Measurements from ENCODE around the gene RBAK.
A peak's percentile ranks its signal among the peaks of the same experiment; 100 is the strongest.
"Not testable (repeated sequence)": the region's sequence is repeated elsewhere in the genome, so short reads cannot be mapped to it uniquely, and the experiment has no call there.

Gene RBAK

DNA sequence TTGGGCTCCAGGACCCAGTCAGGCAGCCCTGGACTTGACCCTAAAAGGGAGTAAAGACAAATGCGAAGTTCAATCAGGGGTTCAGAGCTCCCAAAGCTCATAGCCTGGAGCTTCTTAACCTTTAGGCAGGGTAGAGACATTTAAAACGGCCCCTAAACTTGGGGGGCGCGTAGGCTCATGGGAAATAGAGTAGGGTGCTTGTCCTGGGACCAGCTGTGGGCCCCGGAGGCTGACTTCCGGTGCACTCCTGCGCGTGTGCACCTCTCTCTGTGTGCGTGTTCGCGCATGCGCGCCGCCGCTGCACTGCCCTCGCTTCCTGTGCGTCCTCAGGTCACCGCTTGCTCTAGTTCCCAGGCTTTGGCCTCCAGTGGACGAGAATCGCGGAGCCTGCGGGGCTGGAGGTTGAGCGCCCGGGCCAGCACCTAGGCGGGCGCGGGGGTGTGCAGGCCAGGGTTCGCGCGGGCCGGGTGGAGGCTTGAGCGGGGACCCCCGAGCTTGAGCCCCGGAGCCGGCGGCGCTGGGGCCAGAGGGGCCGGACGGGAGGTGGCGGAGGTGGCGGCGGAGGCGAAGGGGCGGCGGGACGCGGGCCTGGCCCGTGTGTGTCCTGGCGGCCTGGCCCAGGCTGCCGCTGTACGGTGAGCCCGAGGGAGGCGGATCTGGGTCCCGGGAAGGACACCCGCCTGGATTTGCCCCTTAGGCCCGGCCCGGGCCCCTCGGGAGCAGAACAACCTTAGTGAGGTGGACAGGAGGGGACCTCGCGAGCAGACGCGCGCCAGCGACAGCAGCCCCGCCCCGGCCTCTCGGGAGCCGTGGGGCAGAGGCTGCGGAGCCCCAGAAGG, at the start of gene RBAK:
Gene RBAK, plus strand, starts transcription at position 303 of the 839 bp plus-strand sequence. CDS start 2,217 bp downstream, outside the sequence.
- peak; percentile 95 for DNase-seq (ENCODE audit: low spot score)

DNA sequence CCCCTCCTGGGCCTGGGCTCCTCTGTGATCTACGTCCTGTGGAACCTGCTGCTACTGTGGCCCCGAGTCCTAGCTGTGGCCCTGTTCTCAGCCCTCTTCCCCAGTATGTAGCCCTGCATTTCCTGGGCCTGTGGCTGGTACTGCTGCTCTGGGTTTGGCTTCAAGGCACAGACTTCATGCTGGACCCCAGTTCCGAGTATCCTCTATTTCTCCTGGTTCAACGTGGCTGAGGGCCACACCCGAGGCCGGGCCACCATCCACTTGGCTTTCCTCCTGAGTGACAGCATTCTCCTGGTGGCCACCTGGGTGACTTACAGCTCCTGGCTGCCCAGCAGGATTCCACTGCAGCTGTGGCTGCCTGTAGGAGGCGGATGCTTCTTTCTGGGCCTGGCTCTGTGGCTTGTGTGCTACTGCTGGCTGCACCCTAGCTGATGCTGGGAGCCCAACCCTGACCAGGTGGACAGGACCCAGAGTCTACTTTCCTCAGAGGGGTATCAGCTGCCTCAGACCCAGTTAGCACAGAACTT, 48.9 kb upstream of the RBAK start:
- no peak for DNase-seq (ENCODE audit: low spot score)

DNA sequence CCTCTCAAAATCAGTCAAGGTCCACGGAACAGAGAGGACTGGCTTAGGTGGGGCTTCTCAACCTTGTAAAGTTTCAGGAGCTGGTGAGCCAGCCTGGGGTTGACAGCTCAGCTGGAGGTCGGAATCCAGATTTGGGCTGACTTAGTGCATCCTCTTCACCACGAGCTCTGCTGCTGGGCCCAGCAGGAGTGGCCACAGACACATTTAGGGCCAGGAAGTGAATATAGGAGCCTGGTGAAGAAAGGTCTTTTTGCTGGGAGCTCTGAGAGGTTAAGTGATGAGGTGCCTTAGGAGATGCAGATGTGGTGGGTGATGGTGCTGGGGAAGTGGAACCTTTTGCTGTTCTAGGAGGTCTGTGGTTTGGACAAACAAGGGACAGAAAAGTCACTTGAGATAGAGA, 47.4 kb upstream of the RBAK start:
- DNase-seq (ENCODE audit: low spot score): no peak

DNA sequence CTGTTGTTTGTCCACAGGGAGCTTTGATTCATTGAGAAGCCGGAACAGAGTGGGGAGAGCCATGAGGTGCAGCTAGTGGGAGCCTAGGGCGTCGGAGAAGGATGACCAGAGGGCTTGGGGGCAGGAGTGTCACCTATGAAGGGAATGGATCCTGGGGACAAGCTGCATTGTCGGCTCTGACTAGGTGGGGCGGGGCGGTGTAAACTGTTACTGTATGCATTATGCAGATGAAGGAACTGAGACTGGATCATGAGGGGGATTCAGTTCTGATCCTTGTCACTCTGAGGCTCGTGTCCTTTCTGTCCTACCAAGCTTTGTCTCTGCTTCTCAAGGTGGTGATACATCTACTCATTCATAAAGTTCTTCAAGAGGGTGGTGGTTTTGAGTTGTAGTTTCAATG, 46.8 kb upstream of the RBAK start:
- DNase-seq (ENCODE audit: low spot score): no peak

DNA sequence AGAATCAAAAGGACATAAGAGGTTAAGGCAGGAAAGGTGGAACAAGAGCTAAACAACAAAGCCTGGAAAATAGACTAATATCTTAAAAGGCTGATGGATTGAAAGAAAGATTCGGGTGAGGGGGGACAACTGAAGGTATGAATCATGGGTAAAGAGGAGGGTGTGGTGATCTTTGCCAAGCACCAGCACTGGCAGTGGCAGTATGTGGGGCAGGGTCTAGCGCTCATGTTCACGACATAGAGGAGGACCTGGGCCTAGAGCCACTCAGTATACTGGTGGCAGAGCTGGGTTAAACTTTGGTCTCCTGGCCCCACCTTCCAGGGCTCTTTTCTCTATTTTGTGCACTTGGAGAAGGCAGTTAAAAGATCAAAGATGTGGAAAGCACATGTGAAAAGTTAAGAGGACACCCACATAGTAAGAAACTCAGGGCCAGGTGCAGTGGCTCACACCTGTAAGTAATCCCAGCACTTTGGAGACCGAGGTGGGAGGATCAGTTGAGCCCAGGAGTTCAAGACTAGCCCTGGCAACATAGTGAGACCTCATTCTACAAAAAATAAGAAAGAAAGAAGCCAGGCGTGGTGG, 46.2 kb upstream of the RBAK start:
- no peak for DNase-seq (ENCODE audit: low spot score)

DNA sequence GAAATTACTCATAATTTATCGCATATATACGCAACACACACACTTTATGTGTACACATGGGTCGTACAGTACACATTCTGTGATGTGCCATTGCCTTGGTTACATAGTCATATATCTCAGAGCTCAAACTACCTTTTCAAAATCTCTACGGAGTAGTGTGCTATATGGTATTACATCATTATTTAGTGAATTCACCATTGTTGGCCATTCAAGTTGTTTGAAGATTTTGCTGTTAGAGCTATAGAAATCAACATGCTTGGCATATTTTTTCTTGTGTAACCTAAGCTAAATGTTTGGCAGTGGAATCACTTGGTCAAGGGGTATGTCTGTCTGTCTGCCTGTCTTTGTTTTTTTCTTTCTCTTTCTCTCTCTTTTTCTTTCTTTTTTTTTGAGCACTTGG, 44.7 kb upstream of the RBAK start:
- no peak for DNase-seq (ENCODE audit: low spot score)

DNA sequence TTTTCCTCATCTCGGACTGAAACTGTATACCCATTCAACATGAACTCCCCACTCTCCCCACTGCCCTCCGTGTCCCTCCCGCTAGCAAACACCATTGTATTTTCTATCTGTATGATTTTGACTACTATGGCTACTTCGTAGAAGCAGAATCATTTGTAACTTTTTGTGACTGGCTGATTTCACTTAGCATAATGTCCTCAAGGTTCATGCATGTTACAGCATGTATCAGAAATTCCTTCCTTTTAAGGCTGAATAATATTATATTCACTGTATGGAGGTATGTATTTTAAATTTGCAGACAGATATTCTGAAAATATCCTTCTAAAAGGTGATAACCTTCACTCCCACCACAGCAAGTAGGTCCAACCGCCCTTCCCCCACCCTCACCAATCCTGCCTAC, 43.7 kb upstream of the RBAK start:
- DNase-seq (ENCODE audit: low spot score): no peak

DNA sequence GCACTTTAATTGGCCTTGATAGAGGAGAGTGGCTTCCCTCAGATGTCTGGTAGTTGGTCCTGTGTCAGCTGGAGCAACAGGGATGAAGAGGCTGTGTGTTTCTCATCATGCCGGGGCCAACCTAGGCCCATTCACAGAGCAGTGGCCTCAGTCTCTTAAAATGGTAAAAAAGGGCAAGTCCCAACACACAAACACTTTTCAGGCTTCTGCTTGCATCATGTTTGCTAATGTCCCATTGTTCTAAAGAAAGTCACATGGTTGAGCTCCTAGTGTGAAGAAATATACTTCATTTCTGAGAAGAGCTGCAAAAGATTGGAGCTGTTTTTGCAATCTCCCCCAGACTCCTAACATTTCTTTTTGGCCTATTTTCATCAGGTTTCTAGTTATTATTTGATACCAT, 40.6 kb upstream of the RBAK start:
- no peak for DNase-seq (ENCODE audit: low spot score)

DNA sequence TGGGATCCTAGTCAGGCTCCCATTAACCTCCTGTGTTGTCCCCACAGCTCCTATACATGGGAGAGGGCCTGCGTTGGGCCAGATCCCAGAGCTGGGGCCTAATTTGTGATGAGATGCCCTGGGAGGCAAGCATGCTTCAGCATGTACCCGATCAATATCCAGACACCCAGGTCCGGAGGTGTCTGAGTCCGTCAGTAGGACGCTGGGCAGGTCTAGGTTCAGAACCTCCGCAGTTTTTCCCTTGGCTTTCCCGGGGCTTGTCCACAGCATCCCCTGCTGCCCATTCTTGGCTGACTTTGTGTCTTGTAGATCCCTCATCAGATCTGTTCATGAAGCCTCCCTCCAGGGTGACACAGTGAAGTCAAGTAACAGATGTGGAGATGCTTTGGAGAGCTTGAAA, 32.7 kb upstream of the RBAK start:
- DNase-seq (ENCODE audit: low spot score): no peak

DNA sequence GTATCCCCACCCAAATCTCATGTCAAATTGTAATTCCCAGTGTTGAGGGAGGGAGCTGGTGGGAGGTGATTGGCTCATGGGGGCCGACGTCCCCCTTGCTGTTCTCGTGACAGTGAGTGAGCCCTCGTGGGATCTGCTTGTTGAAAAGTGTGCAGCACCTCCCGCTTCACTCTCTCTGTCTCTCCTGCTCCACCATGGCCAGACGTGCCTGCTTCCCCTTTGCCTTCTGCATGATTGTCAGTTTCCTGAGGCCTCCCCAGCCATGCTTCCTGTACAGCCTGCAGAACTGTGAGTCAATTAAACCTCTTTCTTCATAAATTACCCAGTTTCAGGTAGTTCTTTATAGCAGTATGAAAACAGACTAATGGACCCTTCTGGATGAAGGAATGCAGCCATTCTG, 29.7 kb upstream of the RBAK start:
- DNase-seq (ENCODE audit: low spot score): not testable (repeated sequence)

DNA sequence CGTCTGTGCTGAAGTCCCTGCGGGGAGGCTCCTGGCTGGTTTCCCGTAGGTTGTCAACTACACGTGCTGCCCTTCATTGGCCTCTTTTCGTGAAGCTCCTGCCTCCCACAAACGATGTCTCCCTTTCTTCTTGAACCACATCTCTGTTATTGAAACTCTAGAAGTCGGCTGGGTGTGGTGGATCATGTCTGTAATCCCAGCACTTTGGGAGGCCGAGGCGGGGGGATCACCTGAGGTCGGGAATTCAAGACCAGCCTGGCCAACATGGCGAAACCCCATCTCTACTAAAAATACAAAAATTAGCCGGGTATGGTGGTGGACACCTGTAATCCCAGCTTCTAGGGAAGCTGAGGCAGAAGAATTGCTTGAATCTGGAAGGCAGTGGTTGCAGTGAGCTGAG, 28.0 kb upstream of the RBAK start:
- not testable (repeated sequence) for DNase-seq (ENCODE audit: low spot score)

DNA sequence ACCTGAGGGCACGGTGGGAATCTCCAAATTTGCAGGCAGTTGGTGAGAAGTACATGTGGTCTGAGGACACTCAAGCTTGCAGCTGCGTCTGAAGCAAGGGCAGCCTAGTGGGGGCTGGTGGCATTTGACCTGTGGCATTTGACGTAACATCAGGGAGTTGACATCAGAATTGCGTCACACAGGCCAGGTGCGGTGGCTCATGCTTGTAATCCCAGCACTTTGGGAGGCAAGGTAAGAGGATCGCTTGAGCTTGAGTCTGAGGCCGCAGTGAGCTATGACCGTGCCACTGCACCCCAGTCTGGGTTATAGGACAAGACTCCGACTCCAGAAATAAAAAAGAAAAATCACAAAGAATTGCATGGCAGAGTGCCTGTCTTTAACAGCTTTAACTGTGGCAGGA, 25.6 kb upstream of the RBAK start:
- no peak for DNase-seq (ENCODE audit: low spot score)

DNA sequence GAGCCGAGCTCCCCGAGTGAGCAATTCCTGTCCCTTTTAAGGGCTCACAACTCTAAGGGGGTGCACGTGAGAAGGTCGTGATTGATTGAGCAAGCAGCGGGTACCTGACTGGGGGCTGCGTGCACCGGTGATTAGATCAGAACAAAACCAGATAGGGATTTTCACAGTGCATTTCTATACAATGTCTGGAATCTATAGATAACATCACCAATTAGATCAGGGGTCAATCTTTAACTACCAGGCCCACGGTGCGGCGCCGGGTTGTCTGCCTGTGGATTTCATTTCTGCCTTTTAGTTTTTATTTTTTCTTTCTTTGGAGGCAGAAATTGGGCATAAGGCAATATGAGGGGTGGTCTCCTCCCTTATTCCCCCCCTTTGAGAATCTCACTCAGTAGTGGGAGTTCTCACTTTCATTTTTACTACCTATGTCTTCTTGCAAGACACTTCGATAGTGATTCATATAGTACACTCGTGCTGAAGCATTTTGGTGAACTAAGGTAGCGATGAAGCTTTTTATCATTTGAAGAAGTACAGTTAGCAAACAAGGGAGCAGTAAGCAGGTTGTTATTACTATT, 24.6 kb upstream of the RBAK start:
- peak; percentile 2 for DNase-seq (ENCODE audit: low spot score)

DNA sequence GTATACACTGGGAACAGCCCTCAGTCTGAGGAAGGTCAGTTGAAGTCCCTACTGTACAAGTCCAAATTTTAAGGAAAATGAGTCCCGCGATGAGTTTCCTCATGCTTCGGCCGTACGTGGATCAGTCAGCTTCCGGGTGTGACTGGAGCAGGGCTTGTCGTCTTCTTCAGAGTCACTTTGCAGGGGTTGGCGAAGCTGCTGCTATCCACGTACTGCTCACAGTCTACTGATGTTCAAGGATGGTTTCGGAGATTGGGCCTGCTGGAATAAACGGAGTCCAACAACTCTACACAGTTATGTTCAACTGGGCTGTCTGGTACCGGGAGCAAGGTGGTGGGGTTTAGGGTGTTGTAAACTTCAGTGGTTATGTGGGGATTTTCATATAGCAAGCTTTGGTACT, 22.0 kb upstream of the RBAK start:
- not testable (repeated sequence) for DNase-seq (ENCODE audit: low spot score)

DNA sequence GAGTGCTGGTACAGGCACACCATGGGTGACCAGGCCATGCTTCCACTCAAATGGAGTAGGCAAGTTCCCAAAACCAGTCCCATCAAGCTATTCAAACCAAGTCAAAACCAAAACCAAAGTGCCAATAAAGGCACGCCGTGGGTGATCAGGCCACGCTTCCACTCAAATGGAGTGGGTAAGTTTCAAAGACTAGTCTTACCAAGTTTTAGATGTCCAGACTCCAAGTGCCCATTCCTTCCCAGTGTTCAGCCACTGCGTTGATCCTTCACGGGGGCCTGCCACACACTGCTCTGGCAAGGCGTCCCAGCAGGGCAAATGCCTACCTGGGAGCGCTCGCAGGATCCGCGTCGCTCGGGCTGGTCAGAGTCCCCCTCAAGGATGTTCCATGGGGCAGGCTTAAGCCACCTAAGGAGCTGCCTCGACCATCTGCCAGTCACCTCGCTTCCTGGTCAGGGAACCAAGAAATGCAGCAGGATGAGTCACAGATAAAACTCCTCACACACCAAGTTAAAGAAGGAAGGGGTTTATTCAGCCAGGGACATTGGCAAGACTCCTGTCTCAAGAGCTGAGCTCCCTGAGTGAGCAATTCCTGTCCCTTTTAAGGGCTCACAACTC, 17.8 kb upstream of the RBAK start:
- not testable (repeated sequence) for DNase-seq (ENCODE audit: low spot score)

DNA sequence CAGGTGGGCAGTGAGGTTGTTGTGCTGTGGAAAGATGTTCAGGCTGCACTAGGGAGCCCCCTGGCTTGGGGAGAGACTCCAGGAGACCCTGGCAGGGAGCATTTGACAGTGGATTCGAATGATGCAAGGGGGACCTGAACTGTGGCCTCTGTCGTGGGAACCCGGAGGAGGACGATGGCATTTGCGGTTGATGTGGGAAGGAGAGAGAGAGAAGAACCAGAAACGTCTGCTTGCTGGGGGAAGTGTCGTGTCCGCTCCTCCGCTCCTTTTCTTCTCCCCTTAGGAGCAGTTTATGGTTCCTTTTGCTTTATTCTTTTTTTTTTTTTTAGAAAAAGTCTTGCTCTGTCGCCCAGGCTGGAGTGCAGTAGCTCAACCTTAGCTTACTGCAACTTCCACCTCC, 12.5 kb upstream of the RBAK start:
- DNase-seq (ENCODE audit: low spot score): not testable (repeated sequence)

DNA sequence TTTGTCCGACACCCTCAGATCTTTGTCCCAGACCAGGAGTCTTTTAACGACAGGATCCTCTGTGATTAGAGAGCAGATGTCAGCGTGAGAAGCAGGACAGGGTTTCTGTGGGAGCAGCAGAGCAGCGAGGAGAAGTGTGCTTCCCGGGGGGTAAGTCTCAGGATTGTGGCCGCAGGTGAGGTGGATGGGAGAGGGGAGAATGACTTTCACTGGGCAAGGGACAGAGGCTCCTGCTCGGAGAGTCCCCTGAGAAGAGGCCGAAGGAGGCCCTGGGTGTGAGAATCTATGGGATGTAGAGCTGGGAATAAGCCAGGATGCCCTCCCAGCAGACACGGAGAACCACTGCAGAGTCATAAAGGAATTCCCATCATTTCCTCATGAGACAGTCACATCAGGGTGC, 10.4 kb upstream of the RBAK start:
- no peak for DNase-seq (ENCODE audit: low spot score)

DNA sequence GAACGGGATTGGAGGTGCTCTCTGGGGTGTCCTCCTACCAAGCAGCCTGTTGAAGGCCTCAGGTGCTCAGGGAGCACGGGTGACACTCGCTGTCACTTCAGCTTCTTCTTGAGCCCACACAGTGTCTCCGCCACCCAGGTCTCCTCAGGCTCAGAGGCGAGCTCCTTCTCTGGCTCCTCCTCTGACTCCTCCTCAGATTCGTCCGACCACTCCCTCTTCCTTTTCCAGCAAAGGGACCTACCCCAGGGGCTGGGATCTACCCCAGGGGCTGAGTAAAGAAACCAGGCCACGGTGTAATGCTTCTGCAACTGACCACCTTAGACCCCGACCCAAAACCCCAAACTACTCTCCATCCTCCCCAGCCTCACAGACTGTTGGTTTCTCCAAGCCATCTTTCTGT, 9.2 kb upstream of the RBAK start:
- DNase-seq (ENCODE audit: low spot score): no peak

DNA sequence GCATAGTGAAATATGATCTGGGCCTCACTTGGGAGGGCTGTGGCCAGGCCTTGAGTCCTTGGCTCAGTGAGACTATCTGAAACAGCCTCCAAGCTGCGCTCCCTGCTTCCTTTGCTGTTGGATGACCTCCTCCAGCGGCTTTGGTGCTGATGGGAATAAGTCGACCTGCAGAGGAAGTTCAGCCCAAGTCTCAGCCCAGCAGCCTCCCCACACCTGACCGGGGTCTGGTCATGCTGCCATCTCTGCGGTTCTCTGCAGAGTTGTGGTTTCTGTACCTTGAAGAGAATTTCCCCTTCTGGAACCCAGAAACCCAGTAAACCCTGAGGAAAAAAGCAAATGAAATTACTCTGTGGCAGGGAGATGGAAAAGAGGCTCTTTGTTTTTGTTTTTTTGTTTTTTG, 4.6 kb upstream of the RBAK start:
- no peak for DNase-seq (ENCODE audit: low spot score)

DNA sequence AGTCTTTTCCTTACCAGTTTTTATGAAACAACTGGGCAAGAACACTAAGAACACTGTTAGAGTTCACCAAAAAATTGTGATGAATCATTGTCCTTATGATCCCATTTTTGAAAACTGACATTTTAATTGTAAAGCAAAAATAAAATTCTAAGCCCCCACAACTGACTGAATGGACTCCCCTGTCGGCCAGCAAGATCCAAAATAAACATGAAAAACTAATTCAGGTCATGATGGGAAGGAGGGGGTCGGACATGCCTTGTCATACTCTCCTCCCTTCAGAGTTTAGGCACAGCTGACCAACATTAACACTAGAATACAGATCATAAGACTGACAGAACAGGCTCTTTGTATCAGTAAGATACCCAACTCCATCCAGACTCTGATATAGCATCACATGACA, 2.0 kb upstream of the RBAK start:
- no peak for DNase-seq (ENCODE audit: low spot score)

DNA sequence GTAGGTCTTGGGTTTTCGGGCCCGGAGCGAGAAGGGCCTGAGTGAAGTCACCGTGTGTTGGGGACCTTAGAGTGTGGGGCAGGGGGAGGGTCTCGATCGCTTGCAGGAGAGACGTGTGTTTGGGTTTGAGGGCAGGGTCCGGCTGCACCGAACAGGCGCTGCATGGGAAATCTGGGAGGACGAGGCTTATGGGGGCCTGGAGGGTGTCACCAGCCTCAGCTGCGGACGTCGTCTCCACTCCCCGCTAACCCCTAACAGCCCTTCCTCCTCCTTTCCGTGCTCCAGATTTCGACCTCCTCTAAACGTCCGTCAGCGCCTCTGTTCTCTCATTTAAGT, 705 bp downstream of the RBAK start:
- DNase-seq (ENCODE audit: low spot score): peak; percentile 0

DNA sequence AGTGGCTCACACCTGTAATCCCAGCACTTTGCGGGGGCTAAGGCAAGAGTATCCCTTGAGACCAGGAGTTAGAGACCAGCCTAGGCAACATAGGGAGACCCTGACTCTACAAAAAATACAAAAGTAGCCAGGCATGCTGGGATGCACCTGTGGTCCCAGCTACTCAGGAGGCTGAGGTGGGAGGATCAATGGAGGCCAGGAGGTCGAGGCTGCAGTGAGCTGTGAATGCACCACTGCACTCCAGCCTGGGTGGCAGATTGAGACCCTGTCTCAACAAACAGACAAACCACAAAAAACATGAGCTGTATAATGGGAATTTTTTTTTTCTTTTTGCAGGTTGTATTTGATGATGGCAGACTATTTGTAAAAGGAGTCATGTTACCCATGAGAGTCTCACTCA, 1.5 kb downstream of the RBAK start:
- not testable (repeated sequence) for DNase-seq (ENCODE audit: low spot score)

DNA sequence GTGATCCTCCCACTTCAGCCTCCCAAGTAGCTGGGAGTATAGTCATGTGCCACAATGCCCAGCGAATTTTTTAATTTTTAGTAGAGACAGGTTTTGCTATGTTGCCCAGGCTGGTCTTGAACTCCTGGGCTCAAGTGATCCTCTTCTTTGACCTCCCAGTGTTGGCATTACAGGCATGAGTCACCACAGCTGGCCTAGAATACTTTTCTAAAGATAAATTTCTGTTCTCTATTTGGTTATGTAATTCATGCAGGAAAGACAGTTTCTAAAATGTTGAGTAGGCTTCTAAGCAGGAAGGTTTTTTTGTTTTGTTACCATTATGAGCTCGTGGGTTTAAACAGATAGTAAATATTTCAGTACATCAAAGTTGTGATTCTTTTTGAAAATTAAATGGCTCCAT, 5.0 kb downstream of the RBAK start:
- no peak for DNase-seq (ENCODE audit: low spot score)

All from activated CD4-positive, alpha-beta T cell treated with anti-CD3 and anti-CD28 coated beads, Interleukin-2, Interleukin-4, amounts not matched to agents 100 ng/mL and 50 ng/mL, durations not matched to agents 16 hours and 8 hours (primary cell).